IMR-90 (cell line): ENCODE data around the gene PLA2G1B. TPM values are rescaled to one million over a fixed set of nuclear protein-coding genes. Genes with fewer than 3 reads are reported as not detected.

Source experiments
- ATAC-seq: fragments of 200-7000 bp; cut with Tn5 transposase; 2 replicates; pipeline ENCODE4 v1.9.1; 2020; ENCODE audit warnings: low read depth, mild to moderate bottlenecking, moderate library complexity
- BruUV-seq: library from RNA; stranded (reverse); fragments of 400-500 nt; replicated peaks from 2 replicates; lab custom pipeline; 2021; lab: Mats Ljungman, UMichigan
- CTCF ChIA-PET: fragments of 300-600 bp; formaldehyde crosslinking; extraction: SDS; loops from one replicate; lab custom pipeline; 2021; ENCODE audit warnings: antibody characterized with exemption; lab: Yijun Ruan, JAX
- POLR2A ChIA-PET: fragments of 300-600 bp; sonication (Branson Sonifier 250); formaldehyde crosslinking; loops from one replicate; lab custom pipeline; 2022; ENCODE audit warnings: antibody characterized with exemption; ENCODE audit not compliant: unreplicated experiment; lab: Charles Lee
- DNase-seq: peaks from one replicate; pipeline ENCODE4 v3.0.0; 2013
- H2AFZ ChIP-seq: replicated peaks from 2 replicates; pipeline ENCODE3; 2013; ENCODE audit warnings: low read length, mild to moderate bottlenecking; ENCODE audit not compliant: poor library complexity
- H2AK5ac ChIP-seq: 2 replicates; pipeline ENCODE4 v1.6.1; 2013; ENCODE audit warnings: low read depth, low read length, inconsistent platforms
- H2AK9ac ChIP-seq: replicated peaks from 2 replicates; pipeline ENCODE3; 2013; ENCODE audit warnings: mild to moderate bottlenecking, low read depth, low read length, moderate library complexity; ENCODE audit not compliant: poor library complexity
- H2BK120ac ChIP-seq: 2 replicates; pipeline ENCODE4 v1.6.1; 2013; ENCODE audit warnings: low read depth, low read length, inconsistent platforms
- H2BK15ac ChIP-seq: 3 replicates; pipeline ENCODE4 v1.6.1; 2013; ENCODE audit warnings: low read depth, low read length, inconsistent platforms
- H2BK20ac ChIP-seq: 2 replicates; pipeline ENCODE4 v1.6.1; 2013; ENCODE audit warnings: low read depth, mild to moderate bottlenecking, inconsistent platforms, low read length, moderate library complexity
- H2BK5ac ChIP-seq: 2 replicates; pipeline ENCODE4 v1.6.1; 2013; ENCODE audit warnings: mild to moderate bottlenecking, low read depth, low read length, inconsistent platforms; ENCODE audit not compliant: poor library complexity, severe bottlenecking
- H3K14ac ChIP-seq: replicated peaks from 2 replicates; pipeline ENCODE4 v1.6.1; 2013; ENCODE audit warnings: low read depth, low read length, inconsistent platforms
- H3K18ac ChIP-seq: 2 replicates; pipeline ENCODE4 v1.6.1; 2013; ENCODE audit warnings: low read depth, low read length, control low read depth
- H3K23ac ChIP-seq: 2 replicates; pipeline ENCODE4 v1.6.1; 2013; ENCODE audit warnings: low read depth, low read length, inconsistent platforms
- H3K27ac ChIP-seq: 2 replicates; pipeline ENCODE4 v1.5.1; 2013; ENCODE audit warnings: mild to moderate bottlenecking, control low read depth, low read length; ENCODE audit not compliant: insufficient read depth
- H3K27me3 ChIP-seq: 2 replicates; pipeline ENCODE4 v1.6.1; 2013; ENCODE audit warnings: low read length; ENCODE audit not compliant: control insufficient read depth, insufficient read depth
- H3K36me3 ChIP-seq: 2 replicates; pipeline ENCODE4 v1.6.1; 2013; ENCODE audit warnings: low read length, mixed read lengths; ENCODE audit not compliant: control insufficient read depth, insufficient read depth
- H3K4ac ChIP-seq: 2 replicates; pipeline ENCODE4 v1.6.1; 2013; ENCODE audit warnings: low read depth, low read length, inconsistent platforms
- H3K4me1 ChIP-seq: 2 replicates; pipeline ENCODE4 v1.6.1; 2013; ENCODE audit warnings: low read length, mixed read lengths; ENCODE audit not compliant: control insufficient read depth, insufficient read depth
- H3K4me2 ChIP-seq: 2 replicates; pipeline ENCODE4 v1.6.1; 2013; ENCODE audit warnings: low read depth, mild to moderate bottlenecking, control low read depth, low read length, moderate library complexity
- H3K4me3 ChIP-seq: 2 replicates; pipeline ENCODE4 v1.5.1; 2013; ENCODE audit warnings: low read depth, mild to moderate bottlenecking, control low read depth, low read length, moderate library complexity; ENCODE audit not compliant: insufficient read depth
- H3K56ac ChIP-seq: 2 replicates; pipeline ENCODE4 v1.6.1; 2013; ENCODE audit warnings: low read length, inconsistent platforms; ENCODE audit not compliant: insufficient read depth; ENCODE audit errors: extremely low read depth
- H3K79me1 ChIP-seq, 2 experiments: 2 replicates each; pipeline ENCODE4 v1.6.1; 2013; ENCODE audit warnings: low read length in 2 of 2, inconsistent platforms in 1 of 2, low read depth in 1 of 2
- H3K9ac ChIP-seq: 2 replicates; pipeline ENCODE4 v1.6.1; 2013; ENCODE audit warnings: low read depth, low read length, control low read depth
- H3K9me1 ChIP-seq: 2 replicates; pipeline ENCODE4 v1.6.1; 2013; ENCODE audit warnings: low read length, inconsistent platforms; ENCODE audit not compliant: insufficient read depth
- H3K9me3 ChIP-seq: 2 replicates; pipeline ENCODE4 v1.6.1; 2013; ENCODE audit warnings: low read length; ENCODE audit not compliant: control insufficient read depth, insufficient read depth
- H4K20me1 ChIP-seq: 2 replicates; pipeline ENCODE4 v1.6.1; 2013; ENCODE audit warnings: low read length, inconsistent platforms; ENCODE audit not compliant: insufficient read depth
- H4K5ac ChIP-seq: 2 replicates; pipeline ENCODE4 v1.6.1; 2013; ENCODE audit warnings: mild to moderate bottlenecking, low read depth, low read length, control low read depth
- H4K8ac ChIP-seq, 2 experiments: 2 replicates each; pipeline ENCODE4 v1.6.1; 2013; ENCODE audit warnings: low read depth in 2 of 2, low read length in 2 of 2, control low read depth in 1 of 2, inconsistent platforms in 1 of 2
- H4K91ac ChIP-seq: 2 replicates; pipeline ENCODE4 v1.6.1; 2013; ENCODE audit warnings: low read depth, low read length, inconsistent platforms; ENCODE audit not compliant: insufficient read depth
- BHLHE40 ChIP-seq: fragments of 150-350 bp; IDR thresholded peaks from 2 replicates; pipeline ENCODE4 v1.6.1; 2016; ENCODE audit warnings: mild to moderate bottlenecking, low read depth, low read length
- CHD1 ChIP-seq: IDR thresholded peaks from 2 replicates; pipeline ENCODE4 v1.6.1; 2012; ENCODE audit warnings: low read depth, low read length, improper control_type of control experiment
- CTCF ChIP-seq: conservative IDR thresholded peaks from 2 replicates; pipeline ENCODE4 v1.5.1; 2012; ENCODE audit warnings: mild to moderate bottlenecking, low read depth, low read length, improper control_type of control experiment
- ELK1 ChIP-seq: fragments of 150-350 bp; IDR thresholded peaks from 2 replicates; pipeline ENCODE4 v1.6.1; 2016; ENCODE audit warnings: low read depth, mild to moderate bottlenecking, low read length, moderate library complexity, borderline replicate concordance
- MAFK ChIP-seq: IDR thresholded peaks from 2 replicates; pipeline ENCODE4 v1.6.1; 2012; ENCODE audit warnings: low read depth, low read length, improper control_type of control experiment
- MAZ ChIP-seq: IDR thresholded peaks from 2 replicates; pipeline ENCODE4 v1.6.1; 2012; ENCODE audit warnings: low read depth, mild to moderate bottlenecking, low read length, improper control_type of control experiment, moderate library complexity, borderline replicate concordance
- NFE2L2 ChIP-seq: fragments of 150-350 bp; IDR thresholded peaks from 2 replicates; pipeline ENCODE4 v1.6.1; 2016; ENCODE audit warnings: low read depth, mild to moderate bottlenecking, low read length
- RAD21 ChIP-seq: IDR thresholded peaks from 2 replicates; pipeline ENCODE4 v1.6.1; 2012; ENCODE audit warnings: low read length, improper control_type of control experiment
- RCOR1 ChIP-seq: IDR thresholded peaks from 2 replicates; pipeline ENCODE4 v1.6.1; 2012; ENCODE audit warnings: mild to moderate bottlenecking, low read length, improper control_type of control experiment; ENCODE audit not compliant: insufficient replicate concordance
- SMC3 ChIP-seq: fragments of 150-350 bp; IDR thresholded peaks from 2 replicates; pipeline ENCODE4 v1.6.1; 2016; ENCODE audit warnings: low read depth, mild to moderate bottlenecking, antibody characterized with exemption, low read length, moderate library complexity
- WGBS, 2 experiments: methylation state at CpG; one replicate each; pipeline versions ENCODE4 v1.1.5 to v1.1.7; 2013; ENCODE audit warnings: missing lambda C conversion rate in 2 of 2; ENCODE audit not compliant: insufficient read length in 1 of 2; ENCODE audit errors: extremely low coverage in 2 of 2; 5-methylcytosine and 5-hydroxymethylcytosine counted together
- dilution Hi-C: fragments of 300-500 bp; cut with HindIII; formaldehyde crosslinking; loops from one replicate; pipeline ENCODE4 v1.14.3; 2018; ENCODE audit warnings: low sequenced_read_pairs; ENCODE audit not compliant: unreplicated experiment
- in situ Hi-C: fragments of 300-500 bp; cut with MboI; formaldehyde crosslinking; loops from 3 replicates; pipeline ENCODE4 v1.14.3; 2019; ENCODE audit warnings: low sequenced_read_pairs, inconsistent platforms, mixed read lengths
- intact Hi-C: fragments of 100-400 bp; cut with micrococcal nuclease; formaldehyde crosslinking; loops from 2 replicates; pipeline ENCODE4 v1.10.0; 2022
- polyA plus RNA-seq, 3 experiments: library from polyadenylated mRNA; depleted of rRNA; stranded (reverse); fragments of >200 nt; gene quantifications; 2 replicates each; pipeline ENCODE4 v1.2.3, GENCODE V29; 2012; ENCODE audit warnings: low replicate concordance in 1 of 3
- total RNA-seq: library from RNA; depleted of rRNA; stranded (reverse); fragments of >200 nt; gene quantifications from 2 replicates; pipeline ENCODE4 v1.2.3, GENCODE V29; 2012

PLA2G1B gene
- total and polyA plus RNA-seq, 2 of the 4 experiments (the other 2 are of a cell fraction) = not detected

GRCh38 chr12:120367924-120368788 lies 40.6 kb upstream of the PLA2G1B start (continued):
- peak; percentile 50; the same call in 1 of the 2 replicates for TF ChIP-seq BHLHE40

- dilution Hi-C loops = no loop called here
- BruUV-seq = no TSS peak
Observed at GRCh38 chr12:120367233-120367923, 39.8 kb upstream of the PLA2G1B start.

More at GRCh38 chr12:120367233-120367923, 39.8 kb upstream of the PLA2G1B start:
- Histone ChIP-seq H2BK120ac (no peak overlapping the region), H4K91ac (no peak overlapping the region), H3K4me2 (no peak overlapping the region; the same call in 1 of the 2 replicates), H3K4me3 (no peak overlapping the region), H3K36me3 (no peaks in the 10 kb centered on the region), H3K79me1 (no peaks in the 10 kb centered on the region), H3K14ac (no peak overlapping the region), H3K4me1 (no peaks in the 10 kb centered on the region), H2BK15ac (no peak overlapping the region), H4K20me1 (no peaks in the 10 kb centered on the region), H2AK5ac (no peak overlapping the region), H3K9me1 (no peaks in the 10 kb centered on the region), H3K18ac (no peak overlapping the region), H3K27me3 (peaks cover 88% of the 10 kb centered on the region), H4K5ac (no peak overlapping the region), H3K9ac (no peak overlapping the region), H3K9me3 (no peaks in the 10 kb centered on the region), H2BK20ac (no peak overlapping the region), H3K4ac (no peak overlapping the region), H2AK9ac (no peak overlapping the region), H3K23ac (no peak overlapping the region), H2AFZ (no peak overlapping the region), H3K56ac (no peak overlapping the region), H2BK5ac (no peak overlapping the region), H3K27ac (no peak overlapping the region), H4K8ac (no peak overlapping the region)
- ChIA-PET POLR2A (interaction anchor here (0.6 kb wide), 1 partner anchor 139 kb away, joined by 3 read pairs; no protein-coding TSS in a partner anchor), CTCF (interaction anchor here (0.7 kb wide), 1 partner anchor 10 kb away, joined by 3 read pairs; no protein-coding TSS in a partner anchor)
- in situ Hi-C loops = no loop called here
- no peak for ATAC-seq
- intact Hi-C loops = no loop called here
- 0% methylated on average over 2 of the region's 10 CpGs; no CpG with 5 or more reads in 1 of the 2 experiments for WGBS, 2 experiments
- DNase-seq = no peak
- TF ChIP-seq SMC3 (no peak), MAZ (no peak), NFE2L2 (no peak), CHD1 (no peak), MAFK (no peak), CTCF (peak; percentile 28; the same call in 1 of the 2 replicates), RAD21 (no peak), ELK1 (no peak), RCOR1 (no peak)
